ENCODE measurements around the gene MORF4L1.

The MORF4L1 gene

GRCh38 chr15:78831229-78832207 is 41.2 kb upstream of the MORF4L1 start:
- Histone ChIP-seq H3K79me2 (ENCODE audit: insufficient read depth, low read length) (no peaks in the 10 kb centered on the region), H3K36me3 (ENCODE audit: low read length) (no peaks in the 10 kb centered on the region), H2AFZ (ENCODE audit: low read depth, low read length, severe bottlenecking) (no peak overlapping the region), H3K4me2 (ENCODE audit: low read depth, low read length, poor library complexity, severe bottlenecking) (no peak overlapping the region), H3K9me2 (replicated peaks; ENCODE audit: insufficient read depth, low read length) (no peaks in the 10 kb centered on the region), H3K27ac (ENCODE audit: low read depth, low read length) (no peak overlapping the region), H3F3A (ENCODE audit: insufficient read depth) (no peaks in the 10 kb centered on the region), H3K9me3 (ENCODE audit: insufficient read depth, low read length) (no peaks in the 10 kb centered on the region), H3K4me3 (ENCODE audit: insufficient read depth, low read length, poor library complexity, severe bottlenecking) (no peak overlapping the region), H4K20me1 (ENCODE audit: low read depth, low read length) (no peaks in the 10 kb centered on the region), H3K9ac (ENCODE audit: low read length) (no peak overlapping the region), H3K27me3 (ENCODE audit: low read length) (no peaks in the 10 kb centered on the region)
- no peak for TF ChIP-seq EZH2phosphoT487 (conservative IDR thresholded peaks at IDR 0.05; ENCODE audit: low read length)
- TF ChIP-seq, protein P1, sequence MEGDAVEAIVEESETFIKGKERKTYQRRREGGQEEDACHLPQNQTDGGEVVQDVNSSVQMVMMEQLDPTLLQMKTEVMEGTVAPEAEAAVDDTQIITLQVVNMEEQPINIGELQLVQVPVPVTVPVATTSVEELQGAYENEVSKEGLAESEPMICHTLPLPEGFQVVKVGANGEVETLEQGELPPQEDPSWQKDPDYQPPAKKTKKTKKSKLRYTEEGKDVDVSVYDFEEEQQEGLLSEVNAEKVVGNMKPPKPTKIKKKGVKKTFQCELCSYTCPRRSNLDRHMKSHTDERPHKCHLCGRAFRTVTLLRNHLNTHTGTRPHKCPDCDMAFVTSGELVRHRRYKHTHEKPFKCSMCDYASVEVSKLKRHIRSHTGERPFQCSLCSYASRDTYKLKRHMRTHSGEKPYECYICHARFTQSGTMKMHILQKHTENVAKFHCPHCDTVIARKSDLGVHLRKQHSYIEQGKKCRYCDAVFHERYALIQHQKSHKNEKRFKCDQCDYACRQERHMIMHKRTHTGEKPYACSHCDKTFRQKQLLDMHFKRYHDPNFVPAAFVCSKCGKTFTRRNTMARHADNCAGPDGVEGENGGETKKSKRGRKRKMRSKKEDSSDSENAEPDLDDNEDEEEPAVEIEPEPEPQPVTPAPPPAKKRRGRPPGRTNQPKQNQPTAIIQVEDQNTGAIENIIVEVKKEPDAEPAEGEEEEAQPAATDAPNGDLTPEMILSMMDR (IDR thresholded peaks at IDR 0.05; ENCODE audit: insufficient read depth, low read length, poor library complexity, severe bottlenecking) = no peak

GRCh38 chr15:78836333-78836732 is 36.4 kb upstream of the MORF4L1 start:
- Histone ChIP-seq H3K27me3 (ENCODE audit: low read length) (no peaks in the 10 kb centered on the region), H4K20me1 (ENCODE audit: low read depth, low read length) (no peaks in the 10 kb centered on the region), H3K9me3 (ENCODE audit: insufficient read depth, low read length) (no peaks in the 10 kb centered on the region), H3K27ac (ENCODE audit: low read depth, low read length) (no peak overlapping the region), H3K9me2 (replicated peaks; ENCODE audit: insufficient read depth, low read length) (no peaks in the 10 kb centered on the region), H3K9ac (ENCODE audit: low read length) (no peak overlapping the region), H3K4me2 (ENCODE audit: low read depth, low read length, poor library complexity, severe bottlenecking) (no peak overlapping the region), H3K79me2 (ENCODE audit: insufficient read depth, low read length) (no peaks in the 10 kb centered on the region), H3F3A (ENCODE audit: insufficient read depth) (no peaks in the 10 kb centered on the region), H3K4me3 (ENCODE audit: insufficient read depth, low read length, poor library complexity, severe bottlenecking) (no peak overlapping the region), H2AFZ (ENCODE audit: low read depth, low read length, severe bottlenecking) (no peak overlapping the region), H3K36me3 (ENCODE audit: low read length) (no peaks in the 10 kb centered on the region)
- TF ChIP-seq EZH2phosphoT487 (conservative IDR thresholded peaks at IDR 0.05; ENCODE audit: low read length) = no peak
- TF ChIP-seq, protein P1 (IDR thresholded peaks at IDR 0.05; ENCODE audit: insufficient read depth, low read length, poor library complexity, severe bottlenecking) = no peak

DNA sequence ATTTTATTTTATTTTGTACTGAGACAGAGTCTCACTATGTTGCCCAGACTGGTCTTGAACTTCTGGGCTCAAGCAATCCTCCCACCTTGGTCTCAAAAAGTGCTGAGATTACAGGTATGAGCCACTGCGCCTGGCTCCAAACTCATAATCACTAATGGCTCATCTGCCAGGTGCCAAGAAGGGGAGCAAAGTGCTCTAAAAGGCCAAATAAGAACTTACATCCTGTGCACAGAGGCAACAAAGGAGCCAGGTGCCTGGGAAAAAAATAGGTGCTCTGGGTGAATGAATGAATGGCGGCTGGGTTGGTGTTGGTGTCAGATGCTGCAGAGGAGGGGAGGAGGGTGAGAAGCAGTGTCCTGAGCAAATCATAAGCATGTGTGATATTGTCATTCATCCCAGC is 35.6 kb upstream of the MORF4L1 start:
- TF ChIP-seq EZH2phosphoT487 (conservative IDR thresholded peaks at IDR 0.05; ENCODE audit: low read length) = no peak
- TF ChIP-seq, protein P1 (IDR thresholded peaks at IDR 0.05; ENCODE audit: insufficient read depth, low read length, poor library complexity, severe bottlenecking) = no peak
- Histone ChIP-seq H3K9me3 (ENCODE audit: insufficient read depth, low read length) (no peaks in the 10 kb centered on the region), H2AFZ (ENCODE audit: low read depth, low read length, severe bottlenecking) (no peak overlapping the region), H3K27ac (ENCODE audit: low read depth, low read length) (no peak overlapping the region), H4K20me1 (ENCODE audit: low read depth, low read length) (no peaks in the 10 kb centered on the region), H3K4me2 (ENCODE audit: low read depth, low read length, poor library complexity, severe bottlenecking) (no peak overlapping the region), H3K79me2 (ENCODE audit: insufficient read depth, low read length) (no peaks in the 10 kb centered on the region), H3K4me3 (ENCODE audit: insufficient read depth, low read length, poor library complexity, severe bottlenecking) (no peak overlapping the region), H3K9me2 (replicated peaks; ENCODE audit: insufficient read depth, low read length) (no peaks in the 10 kb centered on the region), H3K36me3 (ENCODE audit: low read length) (no peaks in the 10 kb centered on the region), H3K27me3 (ENCODE audit: low read length) (no peaks in the 10 kb centered on the region), H3K9ac (ENCODE audit: low read length) (no peak overlapping the region), H3F3A (ENCODE audit: insufficient read depth) (no peaks in the 10 kb centered on the region)

Data from SU-DHL-6 (cell line).